HUES64 (cell line): ENCODE data around the gene ADAMTSL3.

Experiments
- H3K27ac ChIP-seq: 2 replicates; pipeline ENCODE4 v1.7.0; 2013; ENCODE audit warnings: low read depth, low read length, inconsistent platforms
- H3K27me3 ChIP-seq: 2 replicates; pipeline ENCODE4 v1.6.1; 2013; ENCODE audit warnings: mild to moderate bottlenecking, low read length; ENCODE audit not compliant: insufficient read depth
- H3K36me3 ChIP-seq: 2 replicates; pipeline ENCODE4 v1.6.1; 2013; ENCODE audit warnings: mild to moderate bottlenecking, low read length; ENCODE audit not compliant: insufficient read depth
- H3K4me1 ChIP-seq: 2 replicates; pipeline ENCODE4 v1.6.1; 2013; ENCODE audit warnings: mild to moderate bottlenecking, low read length, moderate library complexity; ENCODE audit not compliant: insufficient read depth
- H3K4me3 ChIP-seq: 2 replicates; pipeline ENCODE4 v1.5.1; 2013; ENCODE audit warnings: mild to moderate bottlenecking, low read length, moderate library complexity
- H3K9ac ChIP-seq: 2 replicates; pipeline ENCODE4 v1.6.1; 2013; ENCODE audit warnings: mild to moderate bottlenecking, low read depth, low read length
- H3K9me3 ChIP-seq: 2 replicates; pipeline ENCODE4 v1.6.1; 2013; ENCODE audit warnings: low read depth, low read length; ENCODE audit not compliant: insufficient read depth
- WGBS: fragments of 150-250, 120-280 bp; methylation state at CpG from one replicate; pipeline ENCODE4 v1.1.7; 2013; ENCODE audit warnings: missing lambda C conversion rate; 5-methylcytosine and 5-hydroxymethylcytosine counted together

Gene ADAMTSL3

GRCh38 chr15:83656943-83657528 is 3.1 kb downstream of the ADAMTSL3 start:
- Histone ChIP-seq H3K9ac (no peak overlapping the region), H3K27me3 (peaks cover 44% of the 10 kb centered on the region), H3K4me3 (no peak overlapping the region), H3K36me3 (no peaks in the 10 kb centered on the region), H3K27ac (no peak overlapping the region), H3K4me1 (no peaks in the 10 kb centered on the region), H3K9me3 (no peaks in the 10 kb centered on the region)
- 97% methylated on average over 6 of the region's 10 CpGs for WGBS

- H3K9ac ChIP-seq = no peak overlapping the region
- no peaks in the 10 kb centered on the region for H3K36me3 ChIP-seq
- WGBS = 80% methylated on average over 4 of the region's 4 CpGs
- no peaks in the 10 kb centered on the region for H3K9me3 ChIP-seq
- H3K4me3 ChIP-seq = no peak overlapping the region
- H3K27me3 ChIP-seq = peaks cover 39% of the 10 kb centered on the region
- no peaks in the 10 kb centered on the region for H3K4me1 ChIP-seq
- H3K27ac ChIP-seq = no peak overlapping the region
Measured at GRCh38 chr15:83657549-83657948, 3.6 kb downstream of the ADAMTSL3 start.

- Histone ChIP-seq H3K4me1 (no peaks in the 10 kb centered on the region), H3K4me3 (no peak overlapping the region), H3K27ac (no peak overlapping the region), H3K36me3 (no peaks in the 10 kb centered on the region), H3K27me3 (peaks cover 31% of the 10 kb centered on the region), H3K9me3 (no peaks in the 10 kb centered on the region), H3K9ac (no peak overlapping the region)
- 94% methylated on average over 10 of the region's 10 CpGs for WGBS
Measured at GRCh38 chr15:83658430-83659416, 4.8 kb downstream of the ADAMTSL3 start.

- Histone ChIP-seq H3K4me3 (no peak overlapping the region), H3K27me3 (peaks cover 26% of the 10 kb centered on the region), H3K9ac (no peak overlapping the region), H3K9me3 (no peaks in the 10 kb centered on the region), H3K27ac (no peak overlapping the region), H3K36me3 (no peaks in the 10 kb centered on the region), H3K4me1 (no peaks in the 10 kb centered on the region)
- WGBS = 91% methylated on average over 1 of the region's 1 CpG
Measured at GRCh38 chr15:83659417-83659812, 5.5 kb downstream of the ADAMTSL3 start.

GRCh38 chr15:83665480-83665879 is 11.6 kb downstream of the ADAMTSL3 start:
- Histone ChIP-seq H3K9ac (no peak overlapping the region), H3K9me3 (no peaks in the 10 kb centered on the region), H3K36me3 (no peaks in the 10 kb centered on the region), H3K4me3 (no peak overlapping the region), H3K4me1 (no peaks in the 10 kb centered on the region), H3K27ac (no peak overlapping the region), H3K27me3 (no peaks in the 10 kb centered on the region)
- WGBS = 100% methylated on average over 2 of the region's 3 CpGs

GRCh38 chr15:83670672-83671229 is 16.8 kb downstream of the ADAMTSL3 start:
- Histone ChIP-seq H3K9me3 (no peaks in the 10 kb centered on the region), H3K4me3 (no peak overlapping the region)

GRCh38 chr15:83671603-83672002 is 17.7 kb downstream of the ADAMTSL3 start:
- Histone ChIP-seq H3K27me3 (no peaks in the 10 kb centered on the region), H3K27ac (no peak overlapping the region), H3K4me3 (no peak overlapping the region), H3K9me3 (no peaks in the 10 kb centered on the region), H3K4me1 (peaks cover 10% of the 10 kb centered on the region; the same call in 1 of the 2 replicates), H3K36me3 (no peaks in the 10 kb centered on the region), H3K9ac (no peak overlapping the region)
- 83% methylated on average over 1 of the region's 2 CpGs for WGBS

More at GRCh38 chr15:83670672-83671229, 16.8 kb downstream of the ADAMTSL3 start:
- Histone ChIP-seq H3K27me3 (no peaks in the 10 kb centered on the region), H3K27ac (no peak overlapping the region), H3K9ac (no peak overlapping the region), H3K4me1 (peaks cover 10% of the 10 kb centered on the region; the same call in 1 of the 2 replicates), H3K36me3 (no peaks in the 10 kb centered on the region)
- WGBS = 93% methylated on average over 1 of the region's 1 CpG

- Histone ChIP-seq H3K4me3 (no peak overlapping the region), H3K36me3 (no peaks in the 10 kb centered on the region), H3K27me3 (no peaks in the 10 kb centered on the region), H3K4me1 (peaks cover 10% of the 10 kb centered on the region; the same call in 1 of the 2 replicates), H3K27ac (no peak overlapping the region), H3K9me3 (no peaks in the 10 kb centered on the region), H3K9ac (no peak overlapping the region)
- WGBS = 90% methylated on average over 1 of the region's 1 CpG
Measured at GRCh38 chr15:83673385-83673784, 19.5 kb downstream of the ADAMTSL3 start.

- WGBS = 92% methylated on average over 3 of the region's 3 CpGs
- no peak overlapping the region for H3K9ac ChIP-seq
- H3K4me3 ChIP-seq = no peak overlapping the region
- H3K27ac ChIP-seq = no peak overlapping the region
- H3K36me3 ChIP-seq = no peaks in the 10 kb centered on the region
- H3K4me1 ChIP-seq = no peaks in the 10 kb centered on the region
- H3K9me3 ChIP-seq = peaks cover 5% of the 10 kb centered on the region; the same call in 1 of the 2 replicates
- H3K27me3 ChIP-seq = no peaks in the 10 kb centered on the region
Measured at GRCh38 chr15:83682476-83683088, 28.7 kb downstream of the ADAMTSL3 start.

GRCh38 chr15:83685916-83686332 is 32.0 kb downstream of the ADAMTSL3 start:
- H3K9ac ChIP-seq = no peak overlapping the region
- H3K27ac ChIP-seq = no peak overlapping the region
- H3K4me3 ChIP-seq = no peak overlapping the region
- 84% methylated on average over 9 of the region's 9 CpGs for WGBS
- no peaks in the 10 kb centered on the region for H3K36me3 ChIP-seq
- no peaks in the 10 kb centered on the region for H3K27me3 ChIP-seq
- H3K9me3 ChIP-seq = no peaks in the 10 kb centered on the region
- H3K4me1 ChIP-seq = no peaks in the 10 kb centered on the region

- no peak overlapping the region for H3K9ac ChIP-seq
- 95% methylated on average over 2 of the region's 4 CpGs for WGBS
- no peak overlapping the region for H3K27ac ChIP-seq
- no peaks in the 10 kb centered on the region for H3K4me1 ChIP-seq
- no peak overlapping the region for H3K4me3 ChIP-seq
- H3K9me3 ChIP-seq = no peaks in the 10 kb centered on the region
- H3K27me3 ChIP-seq = no peaks in the 10 kb centered on the region
- H3K36me3 ChIP-seq = no peaks in the 10 kb centered on the region
Measured at GRCh38 chr15:83688201-83688600, 34.3 kb downstream of the ADAMTSL3 start.
